HG03095 (cell line): ENCODE results near the gene FARS2.

Experiments
- ATAC-seq: cut with Tn5 transposase; IDR thresholded peaks from one replicate; pipeline ENCODE4 v1.9.1; 2021; ENCODE audit warnings: moderate library complexity; ENCODE audit not compliant: unreplicated experiment

Gene FARS2

GRCh38 chr6:5459346-5459745, 198.0 kb downstream of the FARS2 start:
- ATAC-seq = no peak

DNA sequence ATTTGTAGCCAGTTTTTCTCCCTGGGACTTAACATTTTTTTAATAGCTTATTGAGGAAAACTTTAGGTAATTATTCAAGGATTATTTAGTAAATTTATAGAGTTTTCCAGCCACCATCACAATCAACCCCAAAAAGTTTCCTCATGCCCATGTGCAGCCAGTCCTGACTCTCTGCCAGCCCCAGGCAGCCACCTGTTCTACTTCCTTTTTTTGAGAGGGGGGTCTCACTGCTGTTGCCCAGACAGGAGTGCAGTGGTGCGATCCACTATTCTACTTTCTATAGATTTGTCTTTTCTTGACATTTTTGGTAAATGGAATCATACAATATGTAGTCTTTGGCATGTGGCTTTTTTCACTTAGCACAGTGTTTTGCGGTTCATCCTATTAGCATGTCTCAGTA, 200.1 kb downstream of the FARS2 start:
- ATAC-seq = no peak

DNA sequence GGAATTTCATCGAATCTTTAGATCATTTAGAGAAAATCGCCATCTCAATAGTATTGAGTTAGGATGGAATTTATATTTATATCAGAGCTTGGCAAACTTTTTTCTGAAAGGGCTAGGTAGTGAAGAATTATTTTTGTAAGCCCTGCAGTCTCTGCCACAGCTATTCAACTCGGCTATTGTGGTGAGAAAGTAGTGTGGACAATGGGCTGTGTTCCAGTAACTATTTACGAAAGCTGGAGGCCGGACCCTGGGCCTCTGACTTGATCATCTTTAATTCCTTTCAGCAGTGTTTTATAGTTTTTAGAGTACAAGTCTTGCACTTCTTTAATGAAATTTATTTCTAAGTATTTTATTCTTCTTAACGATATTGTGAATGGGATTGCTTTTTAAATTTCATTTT, 201.5 kb downstream of the FARS2 start:
- no peak for ATAC-seq

DNA sequence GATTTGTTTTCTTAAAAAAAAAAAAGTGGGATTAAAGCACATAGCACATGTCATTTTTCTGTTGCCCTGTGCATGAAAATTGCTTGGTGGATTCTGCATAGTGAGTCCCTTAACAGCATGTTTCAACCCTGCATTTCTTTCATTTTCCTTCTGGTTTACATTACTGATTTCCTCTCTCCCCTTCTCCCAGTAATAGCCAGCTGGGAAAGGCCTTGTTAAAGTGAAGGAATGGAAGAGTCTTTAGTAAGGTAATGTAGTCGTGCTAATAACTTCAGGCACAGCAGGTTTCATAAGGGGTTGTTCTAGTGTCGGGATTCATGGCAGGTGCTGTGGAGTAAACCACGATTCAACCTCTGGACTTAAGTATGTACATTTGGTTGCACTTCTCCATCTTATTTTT, 202.4 kb downstream of the FARS2 start:
- ATAC-seq = no peak

DNA sequence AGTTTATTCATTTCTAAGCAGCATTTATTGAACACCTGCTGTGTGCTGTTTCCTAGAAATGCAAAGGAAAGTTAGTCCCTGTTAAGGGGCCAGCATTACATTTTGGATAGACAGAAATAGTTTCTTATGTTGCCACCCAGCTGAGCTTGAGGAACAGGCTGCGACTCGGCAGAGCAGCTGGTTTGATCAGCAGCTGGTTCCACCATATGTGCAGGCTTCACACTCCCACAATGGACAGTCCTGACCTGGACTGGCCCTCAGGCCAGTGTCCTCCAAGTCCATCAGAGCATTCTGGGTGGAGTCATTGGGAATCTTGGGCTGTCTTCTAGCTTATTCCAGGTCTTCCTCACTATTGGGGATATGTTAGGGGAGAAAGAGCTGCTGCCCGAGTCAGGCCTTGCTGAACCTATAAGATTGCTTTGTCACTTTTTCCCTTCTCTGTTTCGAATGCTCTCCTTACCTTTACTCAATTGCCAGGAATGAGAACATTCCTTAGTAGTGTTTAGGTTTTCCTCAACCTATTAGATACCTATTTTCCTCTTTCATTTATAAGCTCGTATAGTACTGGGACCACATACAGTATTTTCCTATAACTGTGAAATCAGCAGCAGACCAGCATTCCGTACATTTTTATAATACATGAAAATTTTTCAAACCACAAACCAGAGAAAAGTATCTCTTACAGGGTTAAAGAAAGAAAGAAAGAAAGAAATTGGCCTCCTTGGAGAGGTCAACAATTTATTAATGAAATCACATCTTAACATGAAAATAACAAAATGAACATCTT, 203.0 kb downstream of the FARS2 start:
- no peak for ATAC-seq

- ATAC-seq = no peak
Observed at GRCh38 chr6:5466281-5467136, 205.2 kb downstream of the FARS2 start.

DNA sequence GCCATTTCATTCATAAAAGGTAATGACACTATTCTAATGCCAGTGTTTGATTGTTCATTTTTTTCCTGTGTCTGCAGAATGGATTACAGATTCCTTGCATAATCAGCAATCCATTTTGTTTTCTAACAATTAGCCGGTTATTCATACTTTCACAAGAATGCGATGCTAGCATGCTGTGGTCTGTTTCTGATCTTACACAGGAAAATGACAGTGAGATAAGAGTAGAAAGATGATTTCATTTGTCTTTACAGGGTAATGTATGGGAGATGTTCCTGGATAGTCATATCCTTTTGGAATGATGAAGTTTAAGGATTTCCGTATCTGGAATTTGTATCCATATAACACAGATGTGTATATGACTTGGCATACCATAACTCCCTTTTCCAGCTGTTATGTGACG, 207.3 kb downstream of the FARS2 start:
- ATAC-seq = no peak

DNA sequence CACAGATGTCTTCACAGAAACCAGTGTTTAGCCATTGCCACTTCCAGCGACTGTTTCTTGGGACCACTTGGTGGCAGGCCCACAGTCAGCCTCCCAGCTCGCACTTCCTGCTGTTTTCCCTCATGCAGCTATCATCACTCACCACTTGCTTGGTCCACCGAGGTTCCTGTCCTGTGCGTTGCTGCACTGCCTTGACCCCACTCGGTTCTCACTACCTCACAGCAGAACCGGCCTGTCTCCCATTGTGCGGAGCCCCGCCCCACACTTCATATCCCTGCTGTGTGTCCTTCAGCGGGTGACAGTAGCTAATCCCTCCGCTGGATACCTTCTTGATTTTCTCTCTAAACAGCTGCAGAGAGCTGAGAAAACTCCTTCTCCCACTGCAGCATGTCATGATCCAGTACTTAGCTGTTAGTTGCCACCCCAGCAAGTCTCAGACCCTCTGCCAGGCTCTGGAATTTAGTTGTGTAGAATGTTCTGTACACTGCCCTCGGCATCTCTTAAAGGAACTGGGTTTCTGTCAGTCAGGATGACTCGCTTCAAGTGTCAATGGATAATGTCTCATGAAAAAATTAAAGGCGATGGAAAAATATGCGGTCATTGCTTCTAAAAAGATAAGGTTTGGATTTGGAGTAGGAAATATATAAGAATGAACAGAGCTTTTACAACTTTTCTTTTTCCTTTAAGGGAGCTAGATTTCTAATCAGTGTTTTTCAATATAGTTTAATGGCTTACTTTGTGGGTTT, 208.0 kb downstream of the FARS2 start:
- no peak for ATAC-seq

DNA sequence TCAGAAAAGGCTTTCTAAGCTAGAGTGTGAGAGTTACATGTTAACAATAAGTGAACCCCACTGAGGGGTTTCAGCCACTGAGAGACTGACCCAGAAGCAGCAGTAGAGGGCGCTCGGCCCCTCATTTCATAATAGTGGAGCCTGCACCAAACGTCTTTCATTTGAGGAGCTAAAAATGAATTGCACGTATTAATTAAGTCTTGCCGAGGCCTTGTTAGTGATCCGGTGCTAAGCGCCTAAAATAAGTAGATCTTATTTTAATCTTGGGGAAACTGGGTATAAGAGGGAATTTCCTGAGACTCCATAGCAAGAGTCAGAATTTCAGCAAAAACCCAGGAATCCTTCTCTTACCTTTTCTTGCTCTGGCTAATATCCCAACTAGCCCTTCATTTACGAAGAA, 209.7 kb downstream of the FARS2 start:
- peak; percentile 69 for ATAC-seq

DNA sequence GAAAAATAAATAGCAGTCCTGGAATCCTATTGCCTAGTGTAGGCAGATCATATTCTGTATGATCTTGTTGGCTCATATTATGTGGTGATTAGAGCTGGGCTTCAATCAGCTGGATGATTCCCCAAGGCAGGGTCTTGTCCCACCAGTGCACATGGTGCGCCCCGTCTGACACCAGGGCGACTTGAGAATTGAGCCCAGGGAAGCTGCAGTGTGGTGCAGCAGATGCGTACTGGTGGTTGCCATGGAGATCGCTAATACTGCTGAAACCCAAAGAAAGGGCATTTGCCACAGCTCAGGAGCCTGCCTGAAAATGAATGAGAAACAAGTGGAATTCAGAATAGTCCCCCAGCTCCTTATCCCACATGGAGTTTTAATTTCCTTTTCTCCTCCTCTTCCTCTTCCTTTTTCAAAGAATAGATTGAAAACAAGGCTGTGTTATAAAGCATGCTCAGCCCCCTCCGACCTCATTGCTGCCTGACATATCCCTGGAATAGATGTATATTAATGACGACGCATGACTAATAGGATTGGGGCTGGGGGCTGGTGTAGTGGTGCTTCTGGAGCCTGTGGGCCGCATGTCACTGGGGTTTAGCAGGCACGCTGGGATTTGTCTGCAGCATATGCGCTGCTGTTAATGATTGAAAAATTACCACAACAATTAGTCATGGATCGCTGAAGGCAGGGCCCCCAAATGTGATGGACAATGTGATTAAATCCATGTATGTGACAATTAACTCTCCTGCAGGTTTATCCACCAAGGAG, 210.5 kb downstream of the FARS2 start:
- no peak for ATAC-seq

DNA sequence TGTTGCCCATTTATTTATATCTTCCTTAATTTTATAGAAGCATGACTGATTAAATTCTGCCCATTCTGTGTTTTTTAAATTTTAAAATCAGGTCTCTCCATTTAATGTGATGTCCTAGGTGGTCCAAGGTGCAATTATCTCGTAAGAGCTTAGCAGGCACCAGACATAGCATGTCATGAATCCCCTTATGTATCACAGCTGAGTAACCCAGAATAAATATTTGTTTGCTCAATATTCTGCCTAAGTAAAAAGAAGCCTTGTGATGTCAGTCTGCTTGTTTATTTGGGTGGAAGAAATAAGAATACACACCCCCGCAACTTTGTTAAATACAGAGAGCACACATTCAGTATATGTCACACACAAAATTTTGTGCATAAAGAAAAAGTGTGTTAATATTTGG, 211.3 kb downstream of the FARS2 start:
- ATAC-seq = no peak

DNA sequence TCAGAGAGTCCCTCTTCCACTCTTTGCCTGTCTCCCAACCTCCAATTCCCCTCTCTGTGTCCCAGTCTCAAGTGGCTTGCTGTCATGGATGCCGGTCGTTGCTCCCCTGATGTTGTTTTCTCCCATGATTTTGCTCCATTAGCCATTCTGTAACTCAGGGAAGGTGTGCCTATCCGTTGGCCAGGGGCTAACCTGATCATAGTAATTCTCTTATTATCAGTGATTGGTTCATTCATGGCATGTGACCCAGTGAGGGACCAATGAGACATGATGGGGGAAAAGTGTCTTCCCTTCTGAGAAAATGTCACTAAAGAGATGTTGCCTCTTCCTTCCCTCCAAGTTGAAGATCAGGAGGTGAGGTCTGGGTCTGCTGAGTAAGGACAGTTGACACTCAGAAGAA, 214.5 kb downstream of the FARS2 start:
- no peak for ATAC-seq

- no peak for ATAC-seq
Observed at GRCh38 chr6:5478380-5478779, 217.1 kb downstream of the FARS2 start.

DNA sequence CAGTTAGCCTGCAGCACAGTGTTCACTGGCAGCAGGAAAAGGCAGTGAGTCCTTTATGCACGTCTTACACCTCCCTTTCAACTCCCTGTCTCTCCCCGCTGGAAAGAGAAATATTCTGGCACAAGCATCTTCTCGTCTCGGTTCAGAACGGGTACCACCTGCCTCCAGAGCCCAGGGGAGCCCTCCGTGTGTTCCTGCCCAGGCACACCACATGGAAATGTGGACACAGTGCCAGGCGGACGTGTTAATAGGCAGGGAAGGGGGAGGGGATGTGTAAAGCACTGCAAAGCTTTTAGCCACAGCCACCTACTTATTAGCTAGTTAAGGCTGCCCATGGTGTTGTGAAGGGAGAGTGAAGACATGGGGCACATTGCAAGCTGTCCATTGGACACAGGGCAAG, 219.7 kb downstream of the FARS2 start:
- no peak for ATAC-seq

- ATAC-seq = no peak
Observed at GRCh38 chr6:5481750-5482149, 220.4 kb downstream of the FARS2 start.

DNA sequence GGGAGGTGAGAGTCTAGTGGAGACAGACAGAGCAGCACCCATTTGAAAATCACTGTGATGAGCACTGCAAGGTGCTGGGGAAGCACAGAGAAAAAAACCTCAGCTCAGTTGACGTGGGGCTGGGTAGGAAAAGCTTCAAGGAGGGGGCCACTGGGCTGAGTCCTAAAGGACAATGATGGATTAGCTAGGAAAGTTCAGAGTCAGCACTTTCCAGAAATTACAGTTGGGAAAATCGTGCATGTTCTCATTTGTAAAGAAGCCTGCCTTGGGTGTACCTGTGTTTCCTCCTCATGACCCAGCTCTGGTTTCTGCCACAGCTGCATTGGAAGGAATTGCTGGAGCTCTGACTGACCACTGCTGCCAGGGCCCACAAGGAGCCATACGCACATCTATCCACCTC, 221.3 kb downstream of the FARS2 start:
- ATAC-seq = no peak

- no peak for ATAC-seq
Observed at GRCh38 chr6:5484692-5485091, 223.4 kb downstream of the FARS2 start.

DNA sequence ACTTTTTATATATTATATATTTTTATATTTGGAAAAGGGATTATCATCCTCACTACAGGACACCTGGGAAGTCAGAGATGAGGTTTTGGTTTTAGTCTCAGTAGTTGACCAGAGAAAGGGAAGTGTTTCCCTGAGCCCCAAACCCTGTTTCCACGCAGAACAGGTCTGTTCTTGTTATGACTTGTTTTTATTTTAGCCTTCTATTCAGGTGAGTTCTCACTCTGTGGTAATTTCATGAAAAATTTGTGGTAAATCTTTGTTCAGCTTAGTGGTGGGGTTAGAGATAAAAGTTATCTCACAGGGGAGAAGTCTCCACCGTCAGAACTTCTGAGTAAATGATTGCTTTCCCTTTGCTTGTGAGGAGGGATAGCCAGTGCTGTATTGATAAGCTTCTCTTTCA, 224.9 kb downstream of the FARS2 start:
- peak; percentile 91 for ATAC-seq

DNA sequence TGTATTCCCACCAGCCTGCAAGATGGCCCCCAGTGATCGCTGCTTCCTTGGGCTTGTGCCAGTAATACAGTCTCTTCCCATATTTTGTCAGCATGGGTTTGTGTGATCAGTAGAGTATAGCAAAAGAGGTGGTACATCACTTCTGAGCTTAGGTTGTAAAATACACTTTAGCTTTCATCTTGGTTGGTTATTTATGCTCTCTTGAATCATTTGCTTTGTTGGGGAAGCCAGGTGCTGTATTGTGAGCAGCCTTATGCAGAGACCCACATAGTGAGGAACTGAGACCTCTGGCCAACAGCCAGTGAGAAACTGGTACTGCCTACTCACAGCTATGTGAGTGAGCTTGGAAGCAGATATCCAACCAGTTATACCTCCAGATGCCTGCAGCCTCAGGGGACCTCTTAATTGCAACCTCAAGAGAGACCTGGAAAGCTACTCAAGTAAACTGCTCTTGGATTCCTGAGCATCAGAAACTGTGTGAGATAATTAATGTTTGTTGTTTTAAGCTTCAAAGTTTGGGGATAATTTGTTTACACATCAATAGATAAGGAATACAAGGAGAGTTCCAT, 229.3 kb downstream of the FARS2 start:
- ATAC-seq = no peak

DNA sequence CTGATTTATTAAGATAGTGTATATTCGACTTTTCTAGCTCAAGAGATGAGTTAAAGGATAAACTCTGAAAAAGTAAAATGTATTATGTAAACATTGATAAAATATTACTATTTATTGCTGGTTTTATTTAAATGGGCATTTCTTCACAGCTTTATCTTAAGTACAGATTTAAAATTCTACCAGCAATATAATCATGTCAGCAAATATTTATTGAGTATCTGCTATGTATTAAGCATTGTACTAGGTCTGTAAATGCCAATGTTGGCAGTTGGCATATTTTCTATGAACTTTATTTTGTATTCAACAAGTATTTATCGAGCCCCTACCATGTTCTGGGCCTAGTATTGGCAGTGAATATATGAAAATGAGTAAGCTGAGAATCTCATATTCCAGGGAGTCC, 231.0 kb downstream of the FARS2 start:
- ATAC-seq = no peak

DNA sequence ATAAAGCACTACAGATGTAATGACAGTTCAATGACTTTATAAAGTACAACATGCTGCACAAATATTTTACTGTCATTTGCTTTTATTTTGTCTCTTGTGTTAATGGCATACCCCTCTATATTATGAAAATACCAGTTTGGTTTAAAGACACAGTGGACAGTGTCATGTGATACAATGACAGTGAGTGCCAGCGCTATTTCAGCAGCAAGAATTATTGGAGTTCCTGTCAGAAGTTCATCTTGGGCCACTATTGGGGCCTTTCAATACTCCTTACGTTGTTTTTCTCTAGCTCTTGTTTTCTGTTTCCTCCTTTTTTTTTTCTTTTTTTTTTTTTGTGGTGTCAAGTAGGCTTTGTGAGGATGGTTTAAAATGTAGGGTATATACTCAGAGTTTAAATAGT, 232.5 kb downstream of the FARS2 start:
- ATAC-seq = no peak
